Astrocyte of the hippocampus (primary cell): ENCODE results near the gene PACRGL.
"Not testable (repeated sequence)": the region's sequence is repeated elsewhere in the genome, so short reads cannot be mapped to it uniquely, and the experiment has no call there.

Experiments
- DNase-seq: peaks from one replicate; pipeline ENCODE4 v3.0.0; 2011; ENCODE audit warnings: low read depth, low spot score

The PACRGL gene

GRCh38 chr4:20723463-20723862 is 23.2 kb downstream of the PACRGL start:
- DNase-seq = no peak

- DNase-seq = no peak
Observed at GRCh38 chr4:20724915-20725314, 24.7 kb downstream of the PACRGL start.

- no peak for DNase-seq
Observed at GRCh38 chr4:20735931-20736330, 35.7 kb downstream of the PACRGL start.

GRCh38 chr4:20746000-20746399 is 45.7 kb downstream of the PACRGL start:
- DNase-seq = not testable (repeated sequence)

GRCh38 chr4:20752641-20753040 is 52.4 kb downstream of the PACRGL start:
- no peak for DNase-seq

- no peak for DNase-seq
Observed at GRCh38 chr4:20754036-20754435, 53.8 kb downstream of the PACRGL start.

GRCh38 chr4:20760053-20760452 is 59.8 kb downstream of the PACRGL start:
- DNase-seq = no peak

GRCh38 chr4:20761382-20761781 is 61.1 kb downstream of the PACRGL start:
- no peak for DNase-seq

- DNase-seq = no peak
Observed at GRCh38 chr4:20761826-20762225, 61.6 kb downstream of the PACRGL start.

GRCh38 chr4:20764366-20764992 is 64.2 kb downstream of the PACRGL start:
- peak; percentile 9 for DNase-seq

GRCh38 chr4:20773144-20773997 is 73.1 kb downstream of the PACRGL start:
- peak; percentile 84 for DNase-seq

- no peak for DNase-seq
Observed at GRCh38 chr4:20778896-20779295, 78.6 kb downstream of the PACRGL start.

GRCh38 chr4:20783134-20783533 is 82.9 kb downstream of the PACRGL start:
- DNase-seq = not testable (repeated sequence)

GRCh38 chr4:20787940-20788665 is 87.8 kb downstream of the PACRGL start:
- no peak for DNase-seq
